ENCODE data around the gene COL13A1.

DNA sequence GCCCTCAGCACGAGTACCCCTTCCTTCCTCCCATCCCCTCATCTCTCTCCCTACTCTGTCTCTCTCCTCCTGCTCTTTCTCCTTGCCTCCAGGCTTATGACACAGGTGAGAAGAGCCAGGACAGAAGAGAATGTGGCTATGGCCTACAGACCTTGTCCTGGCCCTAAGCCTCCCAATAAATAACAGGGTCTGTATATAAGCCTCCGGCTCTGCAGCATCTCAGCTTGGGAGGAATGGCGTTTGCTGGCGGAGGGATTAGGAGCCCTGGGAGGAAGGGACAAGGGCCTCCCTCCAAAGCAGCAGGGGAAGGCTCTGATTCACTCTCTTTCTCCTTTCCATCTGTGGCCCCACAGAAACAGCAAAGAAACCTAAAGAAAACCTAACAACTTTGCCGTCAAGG lies 45.8 kb downstream of the COL13A1 start:
- TF ChIP-seq, protein P1, sequence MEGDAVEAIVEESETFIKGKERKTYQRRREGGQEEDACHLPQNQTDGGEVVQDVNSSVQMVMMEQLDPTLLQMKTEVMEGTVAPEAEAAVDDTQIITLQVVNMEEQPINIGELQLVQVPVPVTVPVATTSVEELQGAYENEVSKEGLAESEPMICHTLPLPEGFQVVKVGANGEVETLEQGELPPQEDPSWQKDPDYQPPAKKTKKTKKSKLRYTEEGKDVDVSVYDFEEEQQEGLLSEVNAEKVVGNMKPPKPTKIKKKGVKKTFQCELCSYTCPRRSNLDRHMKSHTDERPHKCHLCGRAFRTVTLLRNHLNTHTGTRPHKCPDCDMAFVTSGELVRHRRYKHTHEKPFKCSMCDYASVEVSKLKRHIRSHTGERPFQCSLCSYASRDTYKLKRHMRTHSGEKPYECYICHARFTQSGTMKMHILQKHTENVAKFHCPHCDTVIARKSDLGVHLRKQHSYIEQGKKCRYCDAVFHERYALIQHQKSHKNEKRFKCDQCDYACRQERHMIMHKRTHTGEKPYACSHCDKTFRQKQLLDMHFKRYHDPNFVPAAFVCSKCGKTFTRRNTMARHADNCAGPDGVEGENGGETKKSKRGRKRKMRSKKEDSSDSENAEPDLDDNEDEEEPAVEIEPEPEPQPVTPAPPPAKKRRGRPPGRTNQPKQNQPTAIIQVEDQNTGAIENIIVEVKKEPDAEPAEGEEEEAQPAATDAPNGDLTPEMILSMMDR (IDR thresholded peaks at IDR 0.05; ENCODE audit: insufficient read depth, low read depth, low read length): no peak
- no peak for TF ChIP-seq EZH2 (IDR thresholded peaks at IDR 0.05; ENCODE audit: insufficient read depth, low read length)

Data from astrocyte (in vitro differentiated cells and primary cell).